Measurements from ENCODE around the gene JPH2. TPM values are rescaled to one million over a fixed set of nuclear protein-coding genes. Genes with fewer than 3 reads are reported as not detected.

JPH2 gene
- total and polyA plus RNA-seq, 2 donors from 2014 or later: 2.5 to 11.4 TPM

GRCh38 chr20:44208770-44209169, 21.8 kb upstream of the JPH2 start:
- DNase-seq: no peak
- H3K9ac ChIP-seq (ENCODE audit: low read length in 3 of 3): peak overlapping the region; percentile 19 to 92 (median 48)
- peaks cover 6 to 13% (median 11%) of the 10 kb centered on the region in 3 donors for H3K4me1 ChIP-seq (ENCODE audit: control insufficient read depth in 2 of 3, insufficient read depth in 2 of 3, low read depth in 1 of 3, low read length in 3 of 3)
- no peak overlapping the region for H3K27ac ChIP-seq (ENCODE audit: low read depth in 2 of 2, low read length in 2 of 2)
- H3K4me3 ChIP-seq (ENCODE audit: low read length in 3 of 3): peak overlapping the region; percentile 28 to 87 (median 86)
- TF ChIP-seq, protein P1, sequence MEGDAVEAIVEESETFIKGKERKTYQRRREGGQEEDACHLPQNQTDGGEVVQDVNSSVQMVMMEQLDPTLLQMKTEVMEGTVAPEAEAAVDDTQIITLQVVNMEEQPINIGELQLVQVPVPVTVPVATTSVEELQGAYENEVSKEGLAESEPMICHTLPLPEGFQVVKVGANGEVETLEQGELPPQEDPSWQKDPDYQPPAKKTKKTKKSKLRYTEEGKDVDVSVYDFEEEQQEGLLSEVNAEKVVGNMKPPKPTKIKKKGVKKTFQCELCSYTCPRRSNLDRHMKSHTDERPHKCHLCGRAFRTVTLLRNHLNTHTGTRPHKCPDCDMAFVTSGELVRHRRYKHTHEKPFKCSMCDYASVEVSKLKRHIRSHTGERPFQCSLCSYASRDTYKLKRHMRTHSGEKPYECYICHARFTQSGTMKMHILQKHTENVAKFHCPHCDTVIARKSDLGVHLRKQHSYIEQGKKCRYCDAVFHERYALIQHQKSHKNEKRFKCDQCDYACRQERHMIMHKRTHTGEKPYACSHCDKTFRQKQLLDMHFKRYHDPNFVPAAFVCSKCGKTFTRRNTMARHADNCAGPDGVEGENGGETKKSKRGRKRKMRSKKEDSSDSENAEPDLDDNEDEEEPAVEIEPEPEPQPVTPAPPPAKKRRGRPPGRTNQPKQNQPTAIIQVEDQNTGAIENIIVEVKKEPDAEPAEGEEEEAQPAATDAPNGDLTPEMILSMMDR (IDR thresholded peaks at IDR 0.05; ENCODE audit: borderline replicate concordance, extremely low read depth, insufficient read depth): no peak
- no peak for FAIRE-seq
- no peaks in the 10 kb centered on the region for H3K27me3 ChIP-seq (ENCODE audit: control insufficient read depth, insufficient read depth, low read length)
- no peaks in the 10 kb centered on the region for H3K9me3 ChIP-seq (ENCODE audit: control insufficient read depth in 2 of 3, insufficient read depth in 1 of 3, low read length in 3 of 3)
- H3K36me3 ChIP-seq (ENCODE audit: control insufficient read depth in 2 of 3, insufficient read depth in 3 of 3, low read length in 3 of 3): peaks cover 0 to 26% (median 3%) of the 10 kb centered on the region in 3 donors
- intact Hi-C loops (cut with DNase I): no loop called here

DNA sequence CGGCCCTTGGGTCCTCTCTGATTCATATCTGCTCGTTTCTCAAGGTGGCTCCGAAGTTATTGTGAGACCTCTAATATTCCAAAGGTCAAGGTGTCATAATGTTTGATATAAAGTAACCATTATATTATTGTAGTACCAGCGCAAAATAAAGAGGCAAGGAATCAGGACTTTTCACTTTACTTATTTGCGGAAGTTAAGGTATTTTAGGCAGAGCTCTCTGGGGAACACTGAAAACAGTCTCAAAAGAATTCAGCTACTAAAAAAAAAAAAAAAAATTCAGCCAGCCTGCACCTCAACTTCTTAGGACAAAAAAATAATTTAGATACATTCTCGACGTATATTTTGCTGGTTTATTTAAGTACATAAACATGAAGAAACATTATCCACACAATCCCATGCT, 21.2 kb upstream of the JPH2 start:
- TF ChIP-seq, protein P1 (IDR thresholded peaks at IDR 0.05; ENCODE audit: borderline replicate concordance, extremely low read depth, insufficient read depth): no peak
- Histone ChIP-seq H3K27ac (ENCODE audit: low read depth in 2 of 2, low read length in 2 of 2) (no peak overlapping the region), H3K27me3 (ENCODE audit: control insufficient read depth, insufficient read depth, low read length) (no peaks in the 10 kb centered on the region), H3K4me1 (ENCODE audit: control insufficient read depth in 2 of 3, insufficient read depth in 2 of 3, low read depth in 1 of 3, low read length in 3 of 3) (peaks cover 6 to 13% (median 11%) of the 10 kb centered on the region in 3 donors), H3K9ac (ENCODE audit: low read length in 3 of 3) (no peak overlapping the region), H3K36me3 (ENCODE audit: control insufficient read depth in 2 of 3, insufficient read depth in 3 of 3, low read length in 3 of 3) (peaks cover 0 to 26% (median 3%) of the 10 kb centered on the region in 3 donors), H3K9me3 (ENCODE audit: control insufficient read depth in 2 of 3, insufficient read depth in 1 of 3, low read length in 3 of 3) (no peaks in the 10 kb centered on the region), H3K4me3 (ENCODE audit: low read length in 3 of 3) (peak overlapping the region in 2 of 3 donors; percentile 86 to 87)
- intact Hi-C loops (cut with DNase I): no loop called here
- FAIRE-seq: no peak
- DNase-seq: no peak

DNA sequence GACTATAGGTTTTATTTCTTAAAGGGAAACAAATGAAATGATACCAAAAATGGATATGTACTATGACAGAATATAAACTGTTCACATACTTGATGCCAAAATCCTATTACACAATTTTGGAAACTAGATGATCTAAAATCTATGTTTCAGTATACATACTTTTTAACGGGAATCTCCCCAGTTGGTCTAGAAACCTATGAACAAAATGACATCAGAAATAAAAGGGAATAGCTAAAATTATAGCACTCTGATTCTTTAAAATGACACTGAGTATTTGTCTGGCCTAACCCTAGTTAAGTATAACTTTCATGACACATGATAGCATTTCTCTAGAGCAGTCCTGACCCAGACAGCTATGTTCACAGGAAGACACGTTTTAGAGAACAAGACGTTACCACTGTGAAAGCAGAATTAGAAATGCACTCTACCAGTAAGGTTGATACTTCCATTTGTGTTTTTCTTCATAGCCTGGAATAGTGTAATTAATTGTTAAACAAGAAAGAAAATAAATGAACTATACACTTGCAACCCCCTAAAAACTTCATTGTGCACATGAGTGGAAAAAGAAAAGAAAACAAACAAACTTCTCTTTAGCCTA, 20.2 kb upstream of the JPH2 start:
- no peaks in the 10 kb centered on the region for H3K27me3 ChIP-seq (ENCODE audit: control insufficient read depth, insufficient read depth, low read length)
- no peak overlapping the region for H3K27ac ChIP-seq (ENCODE audit: low read depth in 2 of 2, low read length in 2 of 2)
- DNase-seq: no peak
- H3K36me3 ChIP-seq (ENCODE audit: control insufficient read depth in 2 of 3, insufficient read depth in 3 of 3, low read length in 3 of 3): peaks cover 0 to 31% (median 3%) of the 10 kb centered on the region in 3 donors
- no peak for FAIRE-seq
- peaks cover 6 to 13% (median 11%) of the 10 kb centered on the region in 3 donors for H3K4me1 ChIP-seq (ENCODE audit: control insufficient read depth in 2 of 3, insufficient read depth in 2 of 3, low read depth in 1 of 3, low read length in 3 of 3)
- intact Hi-C loops (cut with DNase I): no loop called here
- H3K4me3 ChIP-seq (ENCODE audit: low read length in 3 of 3): no peak overlapping the region
- peak overlapping the region in 1 of 3 donors; percentile 25 for H3K9ac ChIP-seq (ENCODE audit: low read length in 3 of 3)
- TF ChIP-seq, protein P1 (IDR thresholded peaks at IDR 0.05; ENCODE audit: borderline replicate concordance, extremely low read depth, insufficient read depth): no peak
- no peaks in the 10 kb centered on the region for H3K9me3 ChIP-seq (ENCODE audit: control insufficient read depth in 2 of 3, insufficient read depth in 1 of 3, low read length in 3 of 3)

Measured in kidney (tissue), 14 donors.